ENCODE measurements around the gene PIP5KL1. TPM values are rescaled to one million over a fixed set of nuclear protein-coding genes. Genes with fewer than 3 reads are reported as not detected.

The PIP5KL1 gene
- total and polyA plus RNA-seq, 2 experiments from 2014 or later, result 13.4 to 19.5 TPM

- H3K4me3 ChIP-seq, result peak overlapping the region; percentile 94
- Mint-ChIP-seq H3K4me1 (peaks cover 28% of the 10 kb centered on the region), H3K4me3 (peak overlapping the region; percentile 91), H3K36me3 (ENCODE audit: low read depth) (peaks cover 13% of the 10 kb centered on the region), H3K9me3 (no peaks in the 10 kb centered on the region), H3K27ac (no peak overlapping the region; the same call in 1 of the 2 replicates), H3K27me3 (ENCODE audit: insufficient read depth, low read depth, poor library complexity) (peaks cover 30% of the 10 kb centered on the region)
- ATAC-seq (peak; percentile 11), DNase-seq (ENCODE audit: low spot score) (peak; percentile 54)
- peaks cover 25% of the 10 kb centered on the region for H3K4me1 ChIP-seq (ENCODE audit: insufficient read depth)
- peaks cover 19% of the 10 kb centered on the region for H3F3A ChIP-seq (replicated peaks; ENCODE audit: low read depth)
- H2AFZ ChIP-seq, result peak overlapping the region; percentile 96
- no peaks in the 10 kb centered on the region for H3K79me2 ChIP-seq (replicated peaks; ENCODE audit: insufficient read depth)
- H3K9me2 ChIP-seq (ENCODE audit: insufficient read depth), result no peaks in the 10 kb centered on the region
- no peaks in the 10 kb centered on the region for H3K36me3 ChIP-seq (ENCODE audit: insufficient read depth)
- TF ChIP-seq POLR2AphosphoS5 (IDR thresholded peaks at IDR 0.05; ENCODE audit: low read depth) (no peak), CREB1 (CRISPR knock-in tag; IDR thresholded peaks at IDR 0.05; ENCODE audit: low read depth) (peak; percentile 60)
- H3K4me2 ChIP-seq, result peak overlapping the region; percentile 95
- H3K27me3 ChIP-seq (ENCODE audit: insufficient read depth), result peaks cover 11% of the 10 kb centered on the region
- H3K27ac ChIP-seq (ENCODE audit: low read depth), result no peak overlapping the region
- peaks cover 12% of the 10 kb centered on the region; the same call in 1 of the 2 replicates for H4K20me1 ChIP-seq (replicated peaks; ENCODE audit: insufficient read depth)
These were observed 3.7 kb downstream of the PIP5KL1 start for GRCh38 chr9:127926906-127927200.

- H3K27me3 ChIP-seq (ENCODE audit: insufficient read depth), result peaks cover 11% of the 10 kb centered on the region
- H3K27ac Mint-ChIP-seq, result no peak overlapping the region
- TF ChIP-seq JUNB (IDR thresholded peaks at IDR 0.05; ENCODE audit: unreplicated experiment) (no peak), ZNF462 (CRISPR knock-in tag; IDR thresholded peaks at IDR 0.05) (no peak), EZH2phosphoT487 (IDR thresholded peaks at IDR 0.05; ENCODE audit: unreplicated experiment) (no peak), ETS1 (IDR thresholded peaks at IDR 0.05) (no peak), CTCF (conservative IDR thresholded peaks at IDR 0.05; ENCODE audit: low read depth in 2 of 2) (no peak), POLR2AphosphoS5 (IDR thresholded peaks at IDR 0.05; ENCODE audit: low read depth) (no peak), ZNF331 (CRISPR knock-in tag; IDR thresholded peaks at IDR 0.05; ENCODE audit: low read depth) (no peak), ZNF114 (CRISPR knock-in tag; IDR thresholded peaks at IDR 0.05) (no peak), CREB1 (CRISPR knock-in tag; IDR thresholded peaks at IDR 0.05; ENCODE audit: low read depth) (no peak), NANOG (IDR thresholded peaks at IDR 0.05; ENCODE audit: borderline replicate concordance) (no peak)
These were observed 4.3 kb downstream of the PIP5KL1 start for GRCh38 chr9:127925959-127926905.

More at GRCh38 chr9:127925959-127926905, 4.3 kb downstream of the PIP5KL1 start:
- Mint-ChIP-seq H3K27me3 (ENCODE audit: insufficient read depth, low read depth, poor library complexity) (peaks cover 28% of the 10 kb centered on the region), H3K4me1 (peaks cover 24% of the 10 kb centered on the region), H3K4me3 (peak overlapping the region; percentile 91), H3K9me3 (no peaks in the 10 kb centered on the region), H3K36me3 (ENCODE audit: low read depth) (peaks cover 13% of the 10 kb centered on the region)
- Histone ChIP-seq H3K9me2 (ENCODE audit: insufficient read depth) (no peaks in the 10 kb centered on the region), H3K79me2 (replicated peaks; ENCODE audit: insufficient read depth) (no peaks in the 10 kb centered on the region), H4K20me1 (replicated peaks; ENCODE audit: insufficient read depth) (peaks cover 13% of the 10 kb centered on the region; the same call in 1 of the 2 replicates), H3K27ac (ENCODE audit: low read depth) (no peak overlapping the region), H3K36me3 (ENCODE audit: insufficient read depth) (no peaks in the 10 kb centered on the region), H3F3A (replicated peaks; ENCODE audit: low read depth) (peaks cover 13% of the 10 kb centered on the region), H3K4me1 (ENCODE audit: insufficient read depth) (peaks cover 19% of the 10 kb centered on the region), H3K4me3 (peak overlapping the region; percentile 94), H2AFZ (peak overlapping the region; percentile 96), H3K4me2 (peak overlapping the region; percentile 95)
- DNase-seq (ENCODE audit: low spot score) (no peak), ATAC-seq (no peak)
